ENCODE results near the gene CEP63.
A peak's percentile ranks its signal among the peaks of the same experiment; 100 is the strongest.
"Not testable (repeated sequence)": the region's sequence is repeated elsewhere in the genome, so short reads cannot be mapped to it uniquely, and the experiment has no call there.

Gene CEP63

DNA sequence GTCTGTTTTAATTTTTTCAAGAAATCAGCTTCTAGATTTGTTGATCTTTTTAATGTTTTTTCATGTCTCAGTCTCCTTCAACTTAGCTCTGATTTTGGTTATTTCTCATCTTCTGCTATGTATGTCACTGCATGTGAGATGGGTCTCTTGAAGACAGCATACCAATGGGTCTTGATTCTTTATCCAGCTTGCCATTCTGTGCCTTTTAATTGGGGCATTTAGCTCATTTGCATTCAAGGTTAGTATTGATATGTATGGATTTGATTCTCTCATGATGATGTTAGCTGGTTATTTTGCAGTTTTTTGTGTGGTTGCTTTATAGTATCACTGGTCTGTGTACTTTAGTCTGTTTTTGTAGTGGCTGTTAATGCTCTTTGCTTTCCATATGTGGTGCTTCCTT, 39.4 kb downstream of the CEP63 start:
- no peak for DNase-seq

GRCh38 chr3:134526319-134526718, 40.5 kb downstream of the CEP63 start:
- DNase-seq = no peak

DNA sequence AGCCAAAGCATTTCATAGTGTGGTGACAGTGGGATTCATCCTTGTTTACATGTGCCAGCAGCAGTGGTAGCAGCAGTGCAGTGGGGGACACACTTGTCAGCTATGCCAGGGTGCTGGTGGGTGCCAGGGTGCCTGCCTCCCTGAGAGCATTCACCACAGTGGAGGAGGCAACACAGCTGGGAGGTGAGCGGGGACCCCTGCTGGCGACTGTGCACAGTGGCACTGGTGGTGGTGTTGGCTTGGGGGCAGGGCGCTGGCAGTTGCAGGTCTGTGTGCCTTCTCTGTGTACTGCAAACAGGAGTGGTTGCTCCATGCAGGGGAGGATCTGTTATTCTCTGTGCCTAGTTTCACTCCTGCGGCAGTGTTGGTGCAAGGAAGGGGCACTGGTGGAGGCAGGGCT, 41.2 kb downstream of the CEP63 start:
- DNase-seq = peak; percentile 46

DNA sequence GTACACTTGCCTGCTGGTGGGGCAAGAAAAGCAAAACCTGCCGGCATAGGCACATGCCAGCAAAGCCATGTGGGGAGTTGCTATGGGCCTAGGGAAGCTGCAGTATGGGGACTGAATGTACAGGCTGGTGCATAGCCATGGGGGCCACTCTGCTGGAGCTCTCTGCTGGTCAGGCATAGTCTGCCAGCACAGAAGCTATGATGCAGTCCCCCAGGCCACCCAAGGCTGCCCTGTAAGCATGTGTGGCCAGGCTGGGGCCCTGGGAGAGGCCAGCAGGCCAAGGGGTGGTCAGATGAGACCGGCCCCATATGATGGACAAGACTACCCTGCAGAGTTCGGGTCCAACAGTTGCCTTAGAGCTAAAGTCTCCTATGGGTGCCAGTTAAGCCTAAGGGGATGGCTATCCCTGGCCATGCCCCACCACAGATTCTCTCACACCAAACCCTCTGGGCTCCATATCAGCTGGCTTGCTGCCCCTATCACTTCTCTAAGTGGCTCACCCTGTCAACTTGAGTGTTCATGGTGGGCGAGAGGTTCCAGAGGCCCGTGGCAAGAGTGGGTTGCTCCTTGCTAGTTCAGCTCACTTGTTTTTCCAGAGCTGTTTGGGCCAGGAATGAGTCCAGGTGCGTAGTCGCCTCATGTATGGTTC, 41.8 kb downstream of the CEP63 start:
- no peak for DNase-seq

GRCh38 chr3:134533493-134533892, 47.6 kb downstream of the CEP63 start:
- no peak for DNase-seq

GRCh38 chr3:134535186-134535970, 49.5 kb downstream of the CEP63 start:
- DNase-seq = no peak

DNA sequence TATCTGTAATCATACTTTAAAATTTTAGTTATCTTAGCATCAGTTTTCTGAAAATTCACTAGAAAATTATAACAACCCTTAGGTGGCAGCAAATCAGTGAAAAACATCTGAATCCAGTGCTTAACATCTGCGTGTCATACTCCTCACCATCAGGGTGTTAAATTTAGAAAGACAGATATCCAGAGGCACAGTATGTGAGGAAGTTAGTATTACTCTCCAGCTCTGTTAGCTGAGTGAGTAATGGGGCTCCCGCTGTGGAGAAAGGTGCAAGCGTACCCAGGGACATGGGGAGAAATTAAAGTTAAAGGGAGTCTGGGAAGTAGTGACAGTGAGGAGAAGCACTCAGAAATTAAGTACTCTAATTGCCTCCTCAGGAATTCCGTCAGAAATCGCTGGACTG, 50.9 kb downstream of the CEP63 start:
- no peak for DNase-seq

DNA sequence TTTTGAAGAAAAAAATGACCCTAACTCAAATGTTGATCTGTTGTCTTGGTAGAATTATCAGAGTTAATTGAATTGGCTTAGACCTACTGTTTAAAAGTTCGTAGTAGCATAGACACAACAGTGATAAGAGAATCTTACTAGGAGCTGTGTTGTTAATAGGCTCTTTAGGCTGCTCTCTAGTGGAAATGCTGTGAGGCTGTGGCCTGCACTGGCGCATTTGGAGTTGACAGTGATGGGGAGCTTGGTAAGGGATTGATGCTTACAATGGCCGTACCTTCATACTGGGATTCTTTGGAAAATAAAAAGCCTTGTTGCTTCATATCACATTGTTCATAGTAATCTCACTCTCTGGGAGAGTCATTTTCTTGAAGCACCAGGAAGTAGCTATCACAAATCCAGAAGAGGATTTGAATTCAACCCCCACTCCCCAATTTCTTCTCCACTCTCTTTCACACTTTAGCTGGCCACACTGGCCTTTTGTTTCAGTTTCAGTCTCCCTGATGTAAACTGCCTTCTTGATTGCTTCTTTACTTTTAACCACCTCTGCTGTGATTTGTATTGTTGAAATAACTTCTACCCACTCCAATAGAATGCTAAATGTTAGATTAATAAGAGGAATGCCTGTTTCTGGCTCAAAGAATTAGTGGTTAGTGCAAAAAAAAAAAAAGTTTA, 56.6 kb downstream of the CEP63 start:
- no peak for DNase-seq

- DNase-seq = no peak
These were observed 57.3 kb downstream of the CEP63 start for GRCh38 chr3:134543113-134543512.

- no peak for DNase-seq
These were observed 58.5 kb downstream of the CEP63 start for GRCh38 chr3:134544316-134544715.

DNA sequence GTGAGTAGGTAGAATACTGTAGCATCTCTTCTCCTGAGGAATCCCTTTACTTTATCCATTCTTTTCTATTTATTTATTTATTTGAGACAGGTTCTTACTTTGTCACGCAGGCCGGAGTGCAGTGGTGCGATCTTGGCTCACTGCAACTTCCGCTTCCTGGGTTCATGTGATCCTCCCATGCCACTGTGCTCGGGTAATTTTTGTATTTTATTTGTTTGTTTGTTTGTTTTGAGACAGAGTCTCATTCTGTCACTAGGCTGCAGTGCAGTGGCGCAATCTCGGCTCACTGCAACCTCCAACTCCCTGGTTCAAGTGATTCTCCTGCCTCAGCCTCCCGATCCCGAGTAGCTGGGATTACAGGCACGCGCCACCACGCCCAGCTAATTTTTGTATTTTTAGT, 58.9 kb downstream of the CEP63 start:
- not testable (repeated sequence) for DNase-seq

DNA sequence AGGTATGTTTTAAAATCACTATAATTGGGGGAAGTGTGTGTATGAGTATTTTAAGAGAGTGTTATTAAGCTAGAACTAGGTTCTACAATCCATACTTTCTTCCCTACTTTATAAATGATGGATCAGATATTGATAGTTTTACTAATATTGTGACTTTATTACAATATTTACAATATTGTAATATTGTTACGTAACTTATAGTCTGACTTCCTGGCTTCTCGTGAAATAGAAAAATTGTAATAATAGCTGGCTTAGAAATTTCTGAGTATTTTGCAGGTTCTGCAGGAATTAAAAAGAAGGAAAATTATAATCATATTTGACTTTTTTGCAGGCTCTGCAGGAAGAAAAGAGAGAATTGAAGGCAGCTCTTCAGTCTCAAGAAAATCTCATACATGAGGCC, 60.0 kb downstream of the CEP63 start:
- no peak for DNase-seq

GRCh38 chr3:134552784-134553183, 66.9 kb downstream of the CEP63 start:
- DNase-seq = no peak

DNA sequence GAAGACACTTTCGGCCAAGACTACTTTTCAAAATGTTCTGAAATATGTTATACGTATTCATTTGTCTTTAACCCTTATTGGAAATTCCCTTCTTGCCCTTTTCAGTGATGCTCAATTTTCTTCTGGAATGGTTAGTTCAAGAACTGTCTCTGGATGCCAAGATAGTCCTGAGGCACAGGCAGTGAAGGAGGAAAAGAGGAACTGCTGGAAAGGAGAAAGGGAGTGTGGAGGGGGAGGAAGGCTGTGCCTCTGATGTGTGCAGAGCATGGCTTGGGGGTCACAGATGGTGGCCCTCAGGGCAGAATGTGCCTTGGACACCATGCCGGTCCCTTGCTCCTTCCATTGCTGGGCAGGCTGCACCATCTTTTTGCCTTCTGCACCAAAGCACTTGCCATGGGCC, 73.7 kb downstream of the CEP63 start:
- DNase-seq = no peak

- DNase-seq = no peak
These were observed 76.2 kb downstream of the CEP63 start for GRCh38 chr3:134562055-134562454.

DNA sequence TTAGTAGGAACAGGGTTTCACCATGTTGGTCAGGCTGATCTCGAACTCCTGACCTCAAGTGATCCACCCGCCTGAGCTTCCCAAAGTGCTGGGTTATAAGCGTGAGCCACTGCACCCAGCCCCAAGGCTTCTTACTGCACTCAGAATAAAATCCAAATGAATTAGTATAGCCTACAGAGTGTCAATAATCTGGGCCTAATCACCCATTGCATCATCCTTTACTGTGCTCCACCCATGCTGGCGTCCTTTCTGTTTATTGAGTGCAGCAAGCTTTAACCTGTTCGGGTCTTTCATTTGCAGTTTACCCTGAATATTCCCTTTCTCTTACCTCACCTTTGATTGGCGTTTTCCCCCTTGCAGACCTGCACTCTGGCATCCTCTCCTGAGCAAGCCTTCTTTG, 77.7 kb downstream of the CEP63 start:
- no peak for DNase-seq

DNA sequence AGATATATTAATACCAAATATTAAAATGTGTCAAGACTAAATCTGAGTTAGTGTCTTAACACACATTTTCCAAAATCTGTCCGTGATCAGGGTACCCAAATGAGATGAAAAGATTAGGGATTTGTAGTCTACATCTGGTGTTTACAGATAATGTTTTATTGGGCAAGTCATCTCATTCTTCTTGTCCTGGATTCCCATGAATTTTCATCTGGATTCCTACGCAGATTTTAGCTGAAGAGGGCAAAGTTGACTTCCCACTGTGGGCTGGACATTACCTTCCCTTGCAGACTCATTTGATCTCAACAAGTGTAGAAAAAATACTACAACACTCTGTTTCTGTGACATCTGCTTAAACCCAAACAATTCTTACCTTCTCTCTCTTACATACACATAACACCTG, 79.1 kb downstream of the CEP63 start:
- no peak for DNase-seq

DNA sequence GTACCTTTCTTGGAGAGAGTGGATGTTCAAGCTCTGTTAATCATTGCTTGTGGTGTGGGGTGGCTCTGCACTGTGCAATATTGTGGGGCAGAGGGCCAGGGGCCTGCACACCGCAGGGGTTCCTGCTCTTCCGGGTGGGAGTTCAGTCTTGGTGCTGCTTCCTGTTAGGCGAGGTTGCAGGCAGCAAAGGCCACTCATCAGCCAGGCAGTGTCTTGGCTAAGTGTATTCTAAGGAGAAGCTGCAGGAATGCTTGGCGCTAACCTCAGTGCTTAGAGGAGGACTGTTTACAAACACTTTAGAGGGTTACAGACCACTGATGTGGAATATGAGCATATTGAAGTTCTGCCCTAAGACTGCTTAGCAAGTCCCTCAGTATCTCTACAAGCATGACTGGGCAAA, 81.7 kb downstream of the CEP63 start:
- no peak for DNase-seq

- no peak for DNase-seq
These were observed 82.9 kb downstream of the CEP63 start for GRCh38 chr3:134568790-134569189.

GRCh38 chr3:134569899-134570298, 84.0 kb downstream of the CEP63 start:
- not testable (repeated sequence) for DNase-seq

DNA sequence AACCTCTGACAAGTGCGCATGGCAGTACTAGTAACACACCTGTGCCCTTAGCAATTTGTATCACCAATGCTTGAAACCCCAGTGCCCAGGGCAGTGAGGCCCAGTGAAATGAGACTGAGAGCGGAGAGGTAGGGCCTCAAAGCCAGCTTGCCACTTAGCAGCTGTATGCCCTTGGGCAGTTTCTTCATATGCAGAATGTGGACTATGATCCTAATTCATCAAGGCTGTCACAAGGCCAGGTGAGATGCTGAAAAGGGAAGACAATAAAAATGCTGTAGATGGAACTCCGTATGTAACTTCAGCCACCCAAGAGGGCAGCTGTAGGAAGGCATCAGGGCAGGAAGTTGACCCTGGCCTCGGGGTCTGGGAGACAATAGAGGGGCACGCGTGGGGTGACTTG, 90.6 kb downstream of the CEP63 start:
- DNase-seq = no peak

GRCh38 chr3:134576831-134577230, 91.0 kb downstream of the CEP63 start:
- no peak for DNase-seq

DNA sequence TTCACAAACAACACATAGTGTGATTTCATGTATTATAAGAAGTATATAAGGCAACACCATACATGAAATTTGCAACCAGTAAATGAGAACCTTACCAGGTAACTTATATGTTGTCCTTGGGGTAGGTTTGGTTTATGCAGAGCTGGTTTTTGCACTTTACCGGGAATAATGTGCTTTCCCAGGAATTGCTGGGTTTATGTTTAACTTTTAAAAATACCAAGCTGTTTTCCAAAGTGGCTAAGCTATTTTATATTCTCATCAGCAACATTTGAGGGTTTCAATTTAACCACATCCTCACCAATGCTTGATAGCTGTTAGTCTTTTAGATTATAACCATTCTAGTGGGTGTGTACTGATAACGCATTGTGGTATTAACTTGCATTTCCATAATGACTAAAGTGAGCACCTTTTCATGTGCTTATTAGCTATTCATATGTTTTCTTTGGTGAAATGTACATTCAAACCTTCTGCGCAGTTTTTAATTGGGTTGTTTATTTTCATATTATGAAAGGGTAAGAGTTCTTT, 93.3 kb downstream of the CEP63 start:
- DNase-seq = no peak

DNA sequence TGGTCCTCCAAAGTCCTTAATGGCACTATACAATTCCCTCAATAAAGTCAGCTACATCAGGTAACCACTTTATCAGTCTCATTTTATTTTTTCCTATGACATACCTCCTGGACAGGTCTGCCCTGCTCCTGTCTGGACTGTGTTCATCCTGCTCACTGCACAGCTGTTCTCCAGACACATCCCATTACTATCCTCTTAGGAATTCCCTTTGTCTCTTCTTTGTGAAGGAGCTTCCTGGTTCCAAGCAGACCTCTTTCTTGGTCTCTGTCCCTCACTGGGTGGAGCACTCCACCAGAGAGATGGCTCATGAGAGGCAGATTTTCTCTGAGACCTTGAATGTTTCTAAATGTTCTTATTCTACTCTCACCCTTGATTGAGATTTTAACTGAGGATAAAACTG, 104.9 kb downstream of the CEP63 start:
- no peak for DNase-seq
